K562 (cell line): ENCODE data around the gene SEMA5A. TPM values are rescaled to one million over a fixed set of nuclear protein-coding genes. Genes with fewer than 3 reads are reported as not detected.

ENCODE experiments used
- ATAC-seq: fragments of 200-7000 bp; cut with Tn5 transposase; 3 replicates; pipeline ENCODE4 v1.9.1; 2020; ENCODE audit warnings: moderate library complexity
- BruUV-seq: library from RNA; stranded (reverse); fragments of 400-500 nt; replicated peaks from 2 replicates; lab custom pipeline; 2021; lab: Mats Ljungman, UMichigan
- CTCF ChIA-PET: fragments of 300-600 bp; formaldehyde crosslinking; extraction: SDS; loops from one replicate; lab custom pipeline; 2021; ENCODE audit warnings: low intra/inter-chr PET ratio; lab: Yijun Ruan, JAX
- POLR2A ChIA-PET: fragments of 300-600, 350-650 bp; sonication (Branson Sonifier 250); formaldehyde crosslinking; extraction: SDS; loops from one replicate; lab custom pipeline; 2021; ENCODE audit warnings: antibody characterized with exemption, inconsistent platforms; lab: Yijun Ruan, JAX
- DNase-seq, 4 experiments: peaks; one replicate each; pipeline versions ENCODE4 v3.0.0 to v3.0.0-alpha.2; 2011 to 2018; ENCODE audit warnings: low spot score in 3 of 4, mixed read lengths in 3 of 4; ENCODE audit errors: extremely low read depth in 1 of 4
- FAIRE-seq: peaks from 2 replicates; lab custom pipeline; 2011; peaks lifted over from hg19 to GRCh38; lab: Jason Lieb, UNC
- H2AFZ ChIP-seq: 2 replicates; pipeline ENCODE4 v1.6.0; 2011; ENCODE audit warnings: low read depth, low read length, control low read depth, inconsistent platforms
- H3K27ac ChIP-seq: fragments of 200-600 bp; 3 replicates; pipeline ENCODE4 v1.8.0; 2011; ENCODE audit warnings: low read depth, mild to moderate bottlenecking, control low read depth, inconsistent platforms, low read length, moderate library complexity, mixed read lengths; ENCODE audit errors: extremely low read depth
- H3K27me3 ChIP-seq, 2 experiments: fragments of 300-600 bp in 1 of 2; 2 replicates in 1 of 2; 3 replicates in 1 of 2; pipeline versions ENCODE4 v1.6.0 to v1.8.0; 2011; ENCODE audit warnings: inconsistent platforms in 2 of 2, low read length in 2 of 2, mild to moderate bottlenecking in 1 of 2, mixed read lengths in 1 of 2, moderate library complexity in 1 of 2; ENCODE audit not compliant: control insufficient read depth in 2 of 2, insufficient read depth in 2 of 2
- H3K36me3 ChIP-seq: fragments of 300-600 bp; 3 replicates; pipeline ENCODE4 v1.8.0; 2011; ENCODE audit warnings: mild to moderate bottlenecking, low read length, inconsistent platforms; ENCODE audit not compliant: control insufficient read depth, insufficient read depth
- H3K4me1 ChIP-seq, 2 experiments: fragments of 200-600 bp in 1 of 2; replicated peaks in 1 of 2; 2 replicates in 1 of 2; 3 replicates in 1 of 2; pipeline versions ENCODE4 v1.5.1 to v1.8.0; 2011; ENCODE audit warnings: inconsistent platforms in 2 of 2, low read length in 2 of 2, mild to moderate bottlenecking in 1 of 2, mixed read lengths in 1 of 2, moderate library complexity in 1 of 2; ENCODE audit not compliant: control insufficient read depth in 2 of 2, insufficient read depth in 2 of 2
- H3K4me2 ChIP-seq: 2 replicates; pipeline ENCODE4 v1.6.1; 2011; ENCODE audit warnings: low read length, control low read depth, inconsistent platforms, mixed read lengths; ENCODE audit not compliant: insufficient read depth
- H3K4me3 ChIP-seq: fragments of 200-600 bp; sonication (generic), shearing (Covaris generic); 2 replicates; pipeline ENCODE4 v1.5.1; 2016; ENCODE audit warnings: control low read depth, inconsistent platforms
- H3K79me2 ChIP-seq: fragments of 200-600 bp; 3 replicates; pipeline ENCODE4 v1.8.0; 2011; ENCODE audit warnings: low read length, inconsistent platforms; ENCODE audit not compliant: control insufficient read depth, insufficient read depth
- H3K9ac ChIP-seq, 2 experiments: 2 replicates each; pipeline versions ENCODE4 v1.6.0 to v1.6.1; 2011; ENCODE audit warnings: low read depth in 2 of 2, low read length in 2 of 2, control low read depth in 1 of 2, inconsistent platforms in 1 of 2, mild to moderate bottlenecking in 1 of 2, mixed read lengths in 1 of 2; ENCODE audit not compliant: insufficient read depth in 1 of 2
- H3K9me1 ChIP-seq: one replicate; pipeline ENCODE4 v1.6.0; 2011; ENCODE audit warnings: inconsistent platforms, mild to moderate bottlenecking, low read length, moderate library complexity; ENCODE audit not compliant: control insufficient read depth, insufficient read depth
- H3K9me3 ChIP-seq: replicated peaks from 2 replicates; pipeline ENCODE4 v1.5.1; 2011; ENCODE audit warnings: low read depth, low read length, inconsistent platforms; ENCODE audit not compliant: control insufficient read depth, insufficient read depth
- H4K20me1 ChIP-seq: replicated peaks from 2 replicates; pipeline ENCODE4 v1.6.1; 2011; ENCODE audit warnings: low read length, inconsistent platforms, mixed read lengths; ENCODE audit not compliant: control insufficient read depth, insufficient read depth
- BCLAF1 ChIP-seq, 2 experiments: fragments of 450-650 bp in 1 of 2; IDR thresholded peaks; 2 replicates each; pipeline ENCODE4 v1.6.1; 2011 to 2017; ENCODE audit warnings: low read depth in 2 of 2, antibody characterized with exemption in 1 of 2, borderline replicate concordance in 1 of 2, low read length in 1 of 2, mild to moderate bottlenecking in 1 of 2, mixed read lengths in 1 of 2; ENCODE audit not compliant: control insufficient read depth in 1 of 2
- CTCFL ChIP-seq: IDR thresholded peaks from 2 replicates; pipeline ENCODE4 v1.6.1; 2011; ENCODE audit warnings: borderline replicate concordance, low read depth, mild to moderate bottlenecking, moderate library complexity, low read length; ENCODE audit not compliant: insufficient read depth, poor library complexity, severe bottlenecking
- ESRRA ChIP-seq: fragments of 450-650 bp; IDR thresholded peaks from 2 replicates; pipeline ENCODE4 v1.6.1; 2014; ENCODE audit warnings: low read depth, mild to moderate bottlenecking, moderate library complexity, borderline replicate concordance
- GTF2B ChIP-seq: IDR thresholded peaks from 2 replicates; pipeline ENCODE4 v1.6.1; 2011; ENCODE audit not compliant: insufficient read length; ENCODE audit errors: extremely low read depth
- HES1 ChIP-seq: fragments of 450-650 bp; IDR thresholded peaks from 2 replicates; pipeline ENCODE4 v1.6.1; 2016; ENCODE audit warnings: low read depth, mild to moderate bottlenecking, moderate library complexity
- HOXB6 ChIP-seq: fragments of 250-450 bp; sonication (Bioruptor Pico); IDR thresholded peaks from 2 replicates; pipeline ENCODE4 v1.5.1; 2022; ENCODE audit warnings: mild to moderate bottlenecking, borderline replicate concordance
- SIRT6 ChIP-seq: IDR thresholded peaks from one replicate; pipeline ENCODE4 v1.6.1; 2012; ENCODE audit warnings: low read depth, mild to moderate bottlenecking, control low read depth, inconsistent platforms, low read length, moderate library complexity
- SREBF1 ChIP-seq: fragments of 150-350 bp; IDR thresholded peaks from 2 replicates; pipeline ENCODE4 v1.6.1; 2014; ENCODE audit warnings: antibody characterized with exemption, low read depth, low read length, borderline replicate concordance
- STAT5B ChIP-seq: fragments of 250-450 bp; sonication (Bioruptor Pico); IDR thresholded peaks from 2 replicates; pipeline ENCODE4 v1.8.0; 2021; ENCODE audit warnings: mild to moderate bottlenecking, inconsistent platforms
- ZBTB17 ChIP-seq: fragments of 450-650 bp; formaldehyde crosslinking; IDR thresholded peaks from 2 replicates; pipeline ENCODE4 v1.4.0; 2020; ENCODE audit warnings: mild to moderate bottlenecking
- ZBTB5 ChIP-seq: fragments of 450-650 bp; IDR thresholded peaks from 2 replicates; pipeline ENCODE4 v1.6.1; 2017; ENCODE audit warnings: antibody characterized with exemption
- WGBS: fragments of 100-300 bp; shearing (Covaris generic); methylation state at CpG from one replicate; pipeline ENCODE4 v1.1.6; 2016; ENCODE audit warnings: low coverage, mixed read lengths; ENCODE audit not compliant: insufficient coverage; ENCODE audit errors: missing lambda C conversion rate; 5-methylcytosine and 5-hydroxymethylcytosine counted together
- in situ Hi-C: fragments of 300-500 bp; cut with MboI; formaldehyde crosslinking; loops from 4 replicates; pipeline ENCODE4 v1.15.0; 2018; ENCODE audit warnings: inconsistent platforms, mixed read lengths
- intact Hi-C: fragments of 100-400 bp; cut with micrococcal nuclease; formaldehyde crosslinking; loops from 2 replicates; pipeline ENCODE4 v1.14.2; 2022
- polyA plus RNA-seq, 8 experiments: library from polyadenylated mRNA; depleted of rRNA in 4 of 8; stranded (reverse) in 5 of 8; unstranded in 3 of 8; fragments of >200 nt; fragmentation: Nextera tagmentation in 2 of 8; fragmentation: Illumina TruSeq in 1 of 8; extraction: Ambion mirVana in 2 of 8; extraction: Trizol in 1 of 8; gene quantifications; 2 replicates each; pipeline versions ENCODE4 v1.2.1 to v1.2.3, GENCODE V29; 2011 to 2014; ENCODE audit warnings: inconsistent platforms in 1 of 8, missing spikeins in 1 of 8
- total RNA-seq, 7 experiments: library from RNA; depleted of rRNA in 6 of 7; stranded (reverse); fragments of >200 nt in 6 of 7; fragmentation: Illumina TruSeq in 2 of 7; extraction: Trizol in 2 of 7; gene quantifications; 2 replicates each; pipeline versions ENCODE4 v1.2.1 to v1.2.3, GENCODE V29; 2011 to 2021; ENCODE audit warnings: low replicate concordance in 1 of 7

The SEMA5A gene
- total and polyA plus RNA-seq, 9 of the 15 experiments (the other 6 are each of a cell fraction or from before 2014, with no cell fraction given), result 0.02 TPM; not detected in 8

GRCh38 chr5:9513827-9514226, 32.0 kb downstream of the SEMA5A start:
- ChIA-PET CTCF (interaction anchor here (0.7 kb wide), 1 partner anchor 1627 kb away, joined by 3 read pairs; no protein-coding TSS in a partner anchor), POLR2A (no interaction called here)
- in situ Hi-C loops, result no loop called here
- Histone ChIP-seq H4K20me1 (no peaks in the 10 kb centered on the region), H3K9me3 (no peaks in the 10 kb centered on the region), H3K9me1 (no peaks in the 10 kb centered on the region), H3K27ac (no peak overlapping the region), H2AFZ (no peak overlapping the region), H3K79me2 (no peaks in the 10 kb centered on the region), H3K27me3 (no peaks in the 10 kb centered on the region), H3K4me1 (no peaks in the 10 kb centered on the region), H3K4me2 (no peak overlapping the region), H3K36me3 (no peaks in the 10 kb centered on the region), H3K9ac (no peak overlapping the region), H3K4me3 (no peak overlapping the region)
- BruUV-seq, result no TSS peak
- no peak for FAIRE-seq
- no peak for ATAC-seq
- intact Hi-C loops, result no loop called here
- 0% methylated on average over 4 of the region's 4 CpGs for WGBS
- no peak for DNase-seq
- TF ChIP-seq ZBTB5, result no peak
- TF ChIP-seq SREBF1, result no peak
- no peak for TF ChIP-seq ESRRA
- TF ChIP-seq CTCFL, result no peak
- no peak for TF ChIP-seq GTF2B
- TF ChIP-seq SIRT6, result no peak
- no peak for TF ChIP-seq ZBTB17 (CRISPR knock-in tag)
- no peak for TF ChIP-seq BCLAF1 (IDR thresholded peaks at IDR 0.05; ENCODE audit: borderline replicate concordance in 1 of 2, control insufficient read depth in 1 of 2, low read depth in 2 of 2, low read length in 1 of 2)
- TF ChIP-seq HES1, result no peak
- TF ChIP-seq STAT5B, result no peak
- no peak for TF ChIP-seq HOXB6 (CRISPR knock-in tag)
